OCI-LY7 (cell line): ENCODE results near the gene MADD. TPM values are rescaled to one million over a fixed set of nuclear protein-coding genes. Genes with fewer than 3 reads are reported as not detected.
"Not testable (repeated sequence)": the region's sequence is repeated elsewhere in the genome, so short reads cannot be mapped to it uniquely, and the experiment has no call there.

ENCODE experiments used
- BruUV-seq: library from RNA; stranded (reverse); fragments of 400-500 nt; replicated peaks from 2 replicates; lab custom pipeline; 2021; lab: Mats Ljungman, UMichigan
- CTCF ChIA-PET: fragments of 300-600 bp; sonication (Branson Sonifier 250); formaldehyde crosslinking; loops from one replicate; lab custom pipeline; 2022; ENCODE audit warnings: antibody characterized with exemption; ENCODE audit not compliant: unreplicated experiment; lab: Charles Lee
- POLR2A ChIA-PET: fragments of 300-600 bp; sonication (Branson Sonifier 250); formaldehyde crosslinking; loops from one replicate; lab custom pipeline; 2022; ENCODE audit warnings: antibody characterized with exemption; lab: Charles Lee
- DNase-seq: peaks from one replicate; pipeline ENCODE4 v3.0.0-alpha.2; 2015; ENCODE audit warnings: low spot score
- H2AFZ ChIP-seq: fragments of 200-600 bp; sonication (generic), shearing (Covaris generic); 2 replicates; pipeline ENCODE4 v1.6.1; 2014; ENCODE audit warnings: mild to moderate bottlenecking, antibody characterized with exemption, low read length, moderate library complexity
- H3K27ac ChIP-seq: fragments of 200-600 bp; sonication (generic); 2 replicates; pipeline ENCODE4 v1.5.1; 2014; ENCODE audit warnings: mixed run types, low read depth, mild to moderate bottlenecking, moderate library complexity, low read length, inconsistent platforms; ENCODE audit not compliant: poor library complexity, severe bottlenecking
- H3K36me3 ChIP-seq: fragments of 200-600 bp; sonication (generic); 2 replicates; pipeline ENCODE4 v1.6.1; 2014; ENCODE audit warnings: mild to moderate bottlenecking, antibody characterized with exemption, low read length, moderate library complexity, mixed read lengths; ENCODE audit not compliant: insufficient read depth
- H3K4me1 ChIP-seq: fragments of 200-600 bp; sonication (generic); 2 replicates; pipeline ENCODE4 v1.5.1; 2014; ENCODE audit warnings: mild to moderate bottlenecking, low read length; ENCODE audit not compliant: insufficient read depth, poor library complexity, severe bottlenecking
- H3K4me2 ChIP-seq: fragments of 200-600 bp; sonication (generic); 2 replicates; pipeline ENCODE4 v1.6.1; 2014; ENCODE audit warnings: mild to moderate bottlenecking, low read length
- H3K4me3 ChIP-seq: fragments of 200-600 bp; sonication (generic); 2 replicates; pipeline ENCODE4 v1.5.1; 2014; ENCODE audit warnings: mild to moderate bottlenecking, low read depth, low read length; ENCODE audit not compliant: poor library complexity, severe bottlenecking
- H3K79me2 ChIP-seq: fragments of 200-600 bp; sonication (generic); 2 replicates; pipeline ENCODE4 v1.6.1; 2016; ENCODE audit warnings: low read depth, mild to moderate bottlenecking, low read length, moderate library complexity, mixed read lengths; ENCODE audit not compliant: insufficient read depth
- H3K9me2 ChIP-seq: fragments of 200-600 bp; sonication (generic); 2 replicates; pipeline ENCODE4 v1.6.1; 2016; ENCODE audit warnings: mild to moderate bottlenecking, low read length, mixed read lengths; ENCODE audit not compliant: insufficient read depth
- H3K9me3 ChIP-seq: fragments of 200-600 bp; sonication (generic); 2 replicates; pipeline ENCODE4 v1.6.1; 2014; ENCODE audit warnings: mild to moderate bottlenecking, mixed run types, low read length, mixed read lengths
- H4K20me1 ChIP-seq: fragments of 200-600 bp; sonication (generic); 2 replicates; pipeline ENCODE4 v1.6.1; 2014; ENCODE audit warnings: mild to moderate bottlenecking, antibody characterized with exemption, low read length, moderate library complexity, mixed read lengths; ENCODE audit not compliant: insufficient read depth
- EZH2phosphoT487 ChIP-seq: fragments of 200-600 bp; sonication (generic); IDR thresholded peaks from 2 replicates; pipeline ENCODE4 v1.6.1; 2018; ENCODE audit warnings: low read depth, borderline replicate concordance, mild to moderate bottlenecking, mixed run types, antibody characterized with exemption, low read length, moderate library complexity, mixed read lengths
- intact Hi-C: fragments of 100-400 bp; cut with micrococcal nuclease; formaldehyde crosslinking; loops from one replicate; pipeline ENCODE4 v1.10.0; 2022; ENCODE audit not compliant: unreplicated experiment
- total RNA-seq, 2 experiments: library from RNA; depleted of rRNA in 1 of 2; stranded (reverse); fragments of >200 nt in 1 of 2; shearing (Covaris generic) in 1 of 2; gene quantifications; 2 replicates each; pipeline ENCODE4 v1.2.3, GENCODE V29; 2014 to 2022
- TF ChIP-seq, protein P1 (sequence below): fragments of 200-600 bp; sonication (generic); conservative IDR thresholded peaks from 2 replicates; pipeline ENCODE4 v1.5.1; 2014; ENCODE audit warnings: mild to moderate bottlenecking, antibody characterized with exemption, low read length, moderate library complexity, mixed read lengths

Gene MADD
- total RNA-seq, 2 experiments from 2014 or later, result 32.1 to 47.8 TPM

DNA sequence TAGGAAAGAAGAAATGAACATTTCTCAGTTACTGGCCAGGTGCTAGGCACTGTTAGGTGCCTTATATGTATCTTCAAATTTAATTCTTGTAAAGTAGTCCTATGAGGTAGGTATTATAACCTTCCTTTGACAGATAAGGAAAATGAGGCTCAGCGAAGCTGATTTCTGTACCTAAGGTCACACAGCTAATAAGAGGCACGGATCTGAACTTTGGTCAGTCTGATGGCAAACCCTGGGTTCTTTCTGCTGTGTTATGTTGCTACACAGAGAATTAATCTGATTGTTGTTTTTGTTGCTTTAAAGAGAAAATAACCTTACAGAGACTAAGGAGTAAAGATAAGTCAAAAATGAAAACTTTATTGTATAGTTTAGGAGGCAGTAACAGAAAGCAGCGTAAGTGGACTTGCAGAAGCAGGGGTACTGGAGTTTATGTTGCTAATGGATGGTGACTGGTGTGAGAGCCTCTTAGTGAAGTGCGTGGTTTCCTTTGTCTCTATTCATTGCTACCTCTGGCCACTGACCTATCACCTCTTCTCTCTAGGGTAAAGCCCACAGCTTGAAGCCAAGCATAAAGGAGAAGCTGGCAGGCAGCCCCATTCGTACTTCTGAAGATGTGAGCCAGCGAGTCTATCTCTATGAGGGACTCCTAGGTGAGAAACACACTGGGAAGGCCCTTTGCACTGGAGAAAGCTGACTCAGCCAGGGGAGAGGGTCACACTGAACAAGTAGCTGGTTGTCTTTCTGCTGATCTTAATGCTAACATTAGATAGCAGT lies 38.3 kb downstream of the MADD start:
- Histone ChIP-seq H3K9me3 (no peaks in the 10 kb centered on the region), H3K4me2 (no peak overlapping the region), H2AFZ (no peak overlapping the region), H3K79me2 (no peaks in the 10 kb centered on the region), H4K20me1 (no peaks in the 10 kb centered on the region), H3K4me3 (no peak overlapping the region), H3K4me1 (no peaks in the 10 kb centered on the region), H3K36me3 (peaks cover 95% of the 10 kb centered on the region), H3K9me2 (no peaks in the 10 kb centered on the region), H3K27ac (no peak overlapping the region)
- BruUV-seq, result no TSS peak
- POLR2A ChIA-PET, result interaction anchor here (0.6 kb wide), 1 partner anchor 14 kb away, joined by 3 read pairs; no protein-coding TSS in a partner anchor
- TF ChIP-seq, protein P1, sequence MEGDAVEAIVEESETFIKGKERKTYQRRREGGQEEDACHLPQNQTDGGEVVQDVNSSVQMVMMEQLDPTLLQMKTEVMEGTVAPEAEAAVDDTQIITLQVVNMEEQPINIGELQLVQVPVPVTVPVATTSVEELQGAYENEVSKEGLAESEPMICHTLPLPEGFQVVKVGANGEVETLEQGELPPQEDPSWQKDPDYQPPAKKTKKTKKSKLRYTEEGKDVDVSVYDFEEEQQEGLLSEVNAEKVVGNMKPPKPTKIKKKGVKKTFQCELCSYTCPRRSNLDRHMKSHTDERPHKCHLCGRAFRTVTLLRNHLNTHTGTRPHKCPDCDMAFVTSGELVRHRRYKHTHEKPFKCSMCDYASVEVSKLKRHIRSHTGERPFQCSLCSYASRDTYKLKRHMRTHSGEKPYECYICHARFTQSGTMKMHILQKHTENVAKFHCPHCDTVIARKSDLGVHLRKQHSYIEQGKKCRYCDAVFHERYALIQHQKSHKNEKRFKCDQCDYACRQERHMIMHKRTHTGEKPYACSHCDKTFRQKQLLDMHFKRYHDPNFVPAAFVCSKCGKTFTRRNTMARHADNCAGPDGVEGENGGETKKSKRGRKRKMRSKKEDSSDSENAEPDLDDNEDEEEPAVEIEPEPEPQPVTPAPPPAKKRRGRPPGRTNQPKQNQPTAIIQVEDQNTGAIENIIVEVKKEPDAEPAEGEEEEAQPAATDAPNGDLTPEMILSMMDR, result no peak
- TF ChIP-seq EZH2phosphoT487, result no peak
- DNase-seq, result no peak
- intact Hi-C loops, result no loop called here
- CTCF ChIA-PET, result no interaction called here

DNA sequence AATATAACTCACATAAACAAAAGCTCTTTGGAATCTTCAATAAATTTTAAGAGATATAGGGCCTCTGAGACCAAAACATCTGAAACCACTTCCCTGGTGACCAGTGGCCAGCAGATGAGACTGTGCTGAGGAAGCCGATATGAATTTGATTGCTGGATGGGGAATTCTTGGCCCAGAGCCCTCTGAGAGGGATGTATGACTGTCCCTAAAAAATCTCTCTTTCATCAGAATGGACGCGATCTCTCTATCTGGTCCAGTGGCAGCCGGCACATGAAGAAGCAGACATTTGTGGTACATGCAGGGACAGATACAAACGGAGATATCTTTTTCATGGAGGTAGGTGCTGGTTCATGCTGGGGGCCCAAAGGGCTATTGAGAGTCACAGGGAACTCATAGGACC lies 45.1 kb downstream of the MADD start:
- H3K79me2 ChIP-seq, result no peaks in the 10 kb centered on the region
- ChIA-PET POLR2A (interaction anchor here (0.6 kb wide), 1 partner anchor 15 kb away, joined by 7 read pairs; no protein-coding TSS in a partner anchor), CTCF (no interaction called here)
- peaks cover 83% of the 10 kb centered on the region for H3K36me3 ChIP-seq
- DNase-seq, result no peak
- H3K4me3 ChIP-seq, result no peak overlapping the region
- no peak overlapping the region for H3K4me2 ChIP-seq
- no peaks in the 10 kb centered on the region for H3K9me3 ChIP-seq
- H3K27ac ChIP-seq, result no peak overlapping the region
- no peak for TF ChIP-seq EZH2phosphoT487
- no TSS peak for BruUV-seq
- no peak overlapping the region for H2AFZ ChIP-seq
- no peaks in the 10 kb centered on the region for H3K4me1 ChIP-seq
- no peaks in the 10 kb centered on the region for H4K20me1 ChIP-seq
- H3K9me2 ChIP-seq, result no peaks in the 10 kb centered on the region
- intact Hi-C loops, result no loop called here

DNA sequence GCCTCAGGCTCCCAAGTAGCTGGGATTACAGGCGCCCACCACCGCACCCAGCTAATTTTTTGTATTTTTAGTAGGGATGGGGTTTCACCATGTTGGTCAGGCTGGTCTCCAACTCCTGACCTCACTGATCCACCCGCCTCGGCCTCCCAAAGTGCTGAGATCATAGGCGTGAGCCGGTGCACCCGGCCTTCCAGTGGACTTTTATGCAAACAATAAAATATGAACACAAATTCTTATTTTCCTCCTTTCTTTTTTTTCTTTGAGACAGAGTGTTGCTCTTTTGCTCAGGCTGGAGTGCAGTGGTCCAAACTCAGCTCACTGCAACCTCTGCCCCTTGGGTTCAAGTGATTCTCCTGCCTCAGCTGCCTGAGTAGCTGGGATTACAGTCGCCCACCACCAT lies 46.6 kb downstream of the MADD start:
- H3K4me1 ChIP-seq, CTCF ChIA-PET, H3K79me2 ChIP-seq, H4K20me1 ChIP-seq, POLR2A ChIA-PET, DNase-seq, BruUV-seq, H2AFZ ChIP-seq, H3K9me2 ChIP-seq, H3K27ac ChIP-seq, H3K4me3 ChIP-seq, H3K9me3 ChIP-seq, H3K4me2 ChIP-seq, intact Hi-C loops: not testable (repeated sequence)
- peaks cover 76% of the 10 kb centered on the region for H3K36me3 ChIP-seq
